Suprapubic skin (tissue), 4 donors: ENCODE data around the gene OSGEP. TPM values are rescaled to one million over a fixed set of nuclear protein-coding genes. Genes with fewer than 3 reads are reported as not detected.
A peak's percentile ranks its signal among the peaks of the same experiment; 100 is the strongest.

ENCODE experiments used
- DNase-seq, 2 donors: peaks; one replicate each; pipeline ENCODE4 v3.0.0-alpha.2; 2019; ENCODE audit warnings: low spot score in 2 of 2
- H3K27ac ChIP-seq: fragments of 200-600 bp; sonication (generic); one replicate; pipeline ENCODE4 v1.5.1; 2019
- H3K27me3 ChIP-seq: fragments of 200-600 bp; sonication (generic); one replicate; pipeline ENCODE4 v1.5.1; 2019
- H3K36me3 ChIP-seq: fragments of 200-600 bp; sonication (generic); one replicate; pipeline ENCODE4 v1.5.1; 2019
- H3K4me1 ChIP-seq: fragments of 200-600 bp; sonication (generic); one replicate; pipeline ENCODE4 v1.5.1; 2019
- H3K4me3 ChIP-seq: fragments of 200-600 bp; sonication (generic); one replicate; pipeline ENCODE4 v1.5.1; 2019; ENCODE audit warnings: mild to moderate bottlenecking
- H3K9me3 ChIP-seq: fragments of 200-600 bp; sonication (generic); one replicate; pipeline ENCODE4 v1.5.1; 2019
- CTCF ChIP-seq, 2 donors: fragments of 200-600 bp in 1 of 2; fragments of 450-650 bp in 1 of 2; sonication (generic) in 1 of 2; IDR thresholded peaks; one replicate each; pipeline ENCODE4 v1.5.1; 2016 to 2019; ENCODE audit warnings: antibody characterized with exemption in 2 of 2, mild to moderate bottlenecking in 1 of 2, moderate library complexity in 1 of 2
- EP300 ChIP-seq: sonication (generic); formaldehyde crosslinking; IDR thresholded peaks from one replicate; pipeline ENCODE4 v1.6.1; 2017; ENCODE audit warnings: antibody characterized with exemption
- POLR2A ChIP-seq, 2 donors: fragments of 450-650 bp; IDR thresholded peaks; one replicate each; pipeline ENCODE4 v1.6.1; 2017; ENCODE audit warnings: antibody characterized with exemption in 2 of 2, mild to moderate bottlenecking in 2 of 2, moderate library complexity in 2 of 2
- POLR2AphosphoS5 ChIP-seq, 3 donors: sonication (generic); formaldehyde crosslinking; IDR thresholded peaks; one replicate each; pipeline ENCODE4 v1.6.1; 2017; ENCODE audit warnings: antibody characterized with exemption in 3 of 3
- WGBS: methylation state at CpG from one replicate; pipeline ENCODE4 v1.1.5; 2018; 5-methylcytosine and 5-hydroxymethylcytosine counted together
- total RNA-seq, 4 donors: library from RNA; depleted of rRNA; stranded (reverse); fragments of >200 nt; gene quantifications; one replicate each; pipeline ENCODE4 v1.1.0, GENCODE V29; 2016

Gene OSGEP
- total RNA-seq, 4 donors from 2014 or later = 40.8 to 91.0 (median 44.8) TPM

GRCh38 chr14:20478894-20479293, 24.3 kb upstream of the OSGEP start:
- Histone ChIP-seq H3K36me3 (peaks cover 38% of the 10 kb centered on the region), H3K4me3 (no peak overlapping the region), H3K27me3 (no peaks in the 10 kb centered on the region), H3K9me3 (no peaks in the 10 kb centered on the region), H3K4me1 (peaks cover 15% of the 10 kb centered on the region), H3K27ac (no peak overlapping the region)
- DNase-seq = no peak
- WGBS = 91% methylated on average over 2 of the region's 2 CpGs
- TF ChIP-seq EP300 (no peak), POLR2AphosphoS5 (IDR thresholded peaks at IDR 0.05) (no peak), POLR2A (IDR thresholded peaks at IDR 0.05) (no peak), CTCF (IDR thresholded peaks at IDR 0.05) (no peak)

- H3K27me3 ChIP-seq = no peaks in the 10 kb centered on the region
- DNase-seq = no peak
- H3K36me3 ChIP-seq = peaks cover 53% of the 10 kb centered on the region
- no peaks in the 10 kb centered on the region for H3K9me3 ChIP-seq
- TF ChIP-seq EP300 = no peak
- TF ChIP-seq CTCF (IDR thresholded peaks at IDR 0.05) = no peak
- no peak for TF ChIP-seq POLR2AphosphoS5 (IDR thresholded peaks at IDR 0.05)
- TF ChIP-seq POLR2A (IDR thresholded peaks at IDR 0.05) = no peak
- whole genome bisulfite sequencing = 44% methylated on average over 1 of the region's 1 CpG
- H3K4me3 ChIP-seq = no peak overlapping the region
- H3K27ac ChIP-seq = no peak overlapping the region
- peaks cover 15% of the 10 kb centered on the region for H3K4me1 ChIP-seq
Measured at GRCh38 chr14:20477211-20477876, 22.7 kb upstream of the OSGEP start.

- Histone ChIP-seq H3K36me3 (peaks cover 56% of the 10 kb centered on the region), H3K4me3 (no peak overlapping the region), H3K4me1 (peaks cover 16% of the 10 kb centered on the region), H3K9me3 (no peaks in the 10 kb centered on the region), H3K27ac (no peak overlapping the region), H3K27me3 (no peaks in the 10 kb centered on the region)
- no peak for TF ChIP-seq POLR2AphosphoS5 (IDR thresholded peaks at IDR 0.05)
- no peak for DNase-seq
- WGBS = 92% methylated on average over 5 of the region's 5 CpGs
Measured at GRCh38 chr14:20476776-20477175, 22.2 kb upstream of the OSGEP start.

- Histone ChIP-seq H3K4me1 (peaks cover 35% of the 10 kb centered on the region), H3K36me3 (peaks cover 54% of the 10 kb centered on the region), H3K9me3 (no peaks in the 10 kb centered on the region), H3K27me3 (no peaks in the 10 kb centered on the region), H3K27ac (no peak overlapping the region), H3K4me3 (no peak overlapping the region)
- WGBS = 90% methylated on average over 2 of the region's 2 CpGs
- no peak for DNase-seq
- no peak for TF ChIP-seq EP300
- no peak for TF ChIP-seq POLR2AphosphoS5 (IDR thresholded peaks at IDR 0.05)
- no peak for TF ChIP-seq CTCF (IDR thresholded peaks at IDR 0.05)
- no peak for TF ChIP-seq POLR2A (IDR thresholded peaks at IDR 0.05)
Measured at GRCh38 chr14:20472536-20473169, 18.0 kb upstream of the OSGEP start.

GRCh38 chr14:20470603-20470901, 15.9 kb upstream of the OSGEP start:
- WGBS = 5% methylated on average over 2 of the region's 2 CpGs
- peak overlapping the region; percentile 92 for H3K27ac ChIP-seq
- H3K36me3 ChIP-seq = peaks cover 35% of the 10 kb centered on the region
- no peaks in the 10 kb centered on the region for H3K9me3 ChIP-seq
- H3K4me1 ChIP-seq = peaks cover 20% of the 10 kb centered on the region
- no peak for DNase-seq
- no peak for TF ChIP-seq POLR2AphosphoS5 (IDR thresholded peaks at IDR 0.05)
- no peak for TF ChIP-seq EP300
- no peak for TF ChIP-seq POLR2A (IDR thresholded peaks at IDR 0.05)
- no peak for TF ChIP-seq CTCF (IDR thresholded peaks at IDR 0.05)
- H3K4me3 ChIP-seq = peak overlapping the region; percentile 75
- H3K27me3 ChIP-seq = no peaks in the 10 kb centered on the region
